Right lobe of liver (tissue), 4 donors: ENCODE results near the gene SPTBN1.

Source experiments
- CTCF ChIP-seq, 4 donors: fragments of 200-600 bp in 3 of 4; fragments of 450-650 bp in 1 of 4; IDR thresholded peaks; one replicate each; pipeline versions ENCODE4 v1.5.1 to v1.8.0; 2016 to 2022; ENCODE audit warnings: antibody characterized with exemption in 4 of 4, mild to moderate bottlenecking in 2 of 4
- POLR2A ChIP-seq: fragments of 450-650 bp; IDR thresholded peaks from one replicate; pipeline ENCODE4 v1.6.1; 2017; ENCODE audit warnings: antibody characterized with exemption, mild to moderate bottlenecking
- donor health status: DM: no; HTN: no; CAD: no.
- donor health status: DM: no; HTN: no; CAD: no.
- donor health status: DM: no; HTN: yes; CAD: no.

- TF ChIP-seq CTCF (IDR thresholded peaks at IDR 0.05) (no peak), POLR2A (no peak)
Observed at GRCh38 chr2:54408288-54408687, 47.8 kb upstream of the SPTBN1 start.
